HG02973 (cell line): Measurements from ENCODE around the gene MIPOL1.

Experiments
- ATAC-seq: cut with Tn5 transposase; IDR thresholded peaks from one replicate; pipeline ENCODE4 v1.9.1; 2021; ENCODE audit warnings: moderate library complexity; ENCODE audit not compliant: unreplicated experiment

Gene MIPOL1

DNA sequence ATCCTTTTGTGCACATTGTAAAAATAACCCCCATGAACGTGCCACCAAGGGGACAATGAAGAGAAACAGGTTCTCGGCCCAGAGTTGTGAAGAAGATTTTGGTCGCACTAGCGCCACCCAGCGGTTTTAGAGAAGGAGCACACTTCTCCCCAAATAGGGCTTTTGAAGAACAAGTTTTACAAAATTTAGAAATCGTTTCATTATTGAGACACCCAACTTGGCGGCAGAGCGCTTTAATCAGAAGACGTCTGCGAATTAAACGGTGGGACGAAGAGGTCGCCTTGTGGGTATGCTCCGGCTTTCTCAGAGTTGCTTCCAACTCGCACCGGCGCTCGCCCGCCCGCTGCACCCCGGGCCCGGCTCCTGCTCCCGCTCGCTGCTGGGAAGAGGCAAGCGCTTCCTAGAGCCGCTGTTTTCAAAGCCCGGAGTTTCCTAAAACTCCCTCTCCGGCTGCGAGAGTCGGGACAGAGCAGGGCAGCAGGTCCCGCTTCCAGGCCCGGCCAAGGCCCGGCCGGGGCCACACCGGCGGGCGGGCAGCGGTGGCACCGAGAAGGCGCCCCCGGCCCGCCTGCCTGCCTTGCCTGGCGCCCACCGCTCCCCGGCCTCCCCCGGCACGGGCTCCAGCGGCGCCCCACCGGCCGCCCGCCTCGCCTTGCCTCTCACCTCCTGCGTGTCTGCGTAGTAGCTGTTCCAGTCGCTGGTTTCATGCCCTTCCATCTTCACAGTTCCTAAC, 396.7 kb downstream of the MIPOL1 start:
- ATAC-seq, result no peak

DNA sequence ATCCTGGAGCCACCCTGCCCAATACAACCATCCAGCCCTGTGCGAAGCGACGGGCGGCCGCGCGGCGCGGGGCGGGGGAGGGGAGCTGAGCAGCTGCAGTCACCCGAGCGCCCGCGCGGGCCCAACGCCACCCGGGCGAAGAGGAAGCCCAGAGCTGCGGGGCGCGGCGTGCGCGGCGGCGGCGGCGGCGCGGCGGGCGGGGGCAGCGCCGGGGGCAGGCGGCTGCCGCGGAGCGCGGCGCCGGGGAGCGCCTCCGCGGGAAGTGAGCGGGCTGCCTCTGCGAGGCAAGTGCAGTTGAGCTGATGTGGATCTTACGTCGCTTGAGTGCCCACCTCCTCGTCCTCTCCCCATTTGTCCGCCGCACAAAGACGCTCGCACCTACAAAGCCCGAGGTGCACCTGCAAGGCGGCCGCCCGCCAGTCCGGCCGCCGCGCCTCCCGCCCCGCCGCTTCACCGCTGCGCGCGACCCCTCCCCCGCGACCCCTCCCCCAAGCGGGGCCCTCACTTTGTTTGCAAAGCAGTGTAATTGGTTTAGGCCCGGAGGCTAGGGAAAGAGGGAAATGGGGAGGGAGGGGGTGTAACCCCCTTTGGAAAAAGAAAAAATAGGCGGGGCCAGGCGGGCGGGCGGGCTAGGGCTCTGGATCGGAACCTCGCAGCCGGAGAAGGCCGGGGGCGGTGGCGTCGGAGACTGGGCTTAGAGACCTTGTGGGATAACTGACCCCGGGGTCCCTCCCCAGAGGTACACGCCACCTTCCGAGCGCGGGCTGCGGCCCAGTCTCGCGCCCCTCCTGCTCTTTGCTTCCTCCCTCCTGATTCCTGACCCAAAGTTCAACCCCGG, 397.5 kb downstream of the MIPOL1 start, which contains the start of the genes FOXA1 and TTC6:
TSS of gene FOXA1 (minus strand) at position 279 of the 838 bp plus-strand sequence. CDS start at position 2, 277 bp downstream.
TSS of gene TTC6 (plus strand) at position 659 of the 838 bp plus-strand sequence. CDS start 26,436 bp downstream, outside the sequence.
- no peak for ATAC-seq

DNA sequence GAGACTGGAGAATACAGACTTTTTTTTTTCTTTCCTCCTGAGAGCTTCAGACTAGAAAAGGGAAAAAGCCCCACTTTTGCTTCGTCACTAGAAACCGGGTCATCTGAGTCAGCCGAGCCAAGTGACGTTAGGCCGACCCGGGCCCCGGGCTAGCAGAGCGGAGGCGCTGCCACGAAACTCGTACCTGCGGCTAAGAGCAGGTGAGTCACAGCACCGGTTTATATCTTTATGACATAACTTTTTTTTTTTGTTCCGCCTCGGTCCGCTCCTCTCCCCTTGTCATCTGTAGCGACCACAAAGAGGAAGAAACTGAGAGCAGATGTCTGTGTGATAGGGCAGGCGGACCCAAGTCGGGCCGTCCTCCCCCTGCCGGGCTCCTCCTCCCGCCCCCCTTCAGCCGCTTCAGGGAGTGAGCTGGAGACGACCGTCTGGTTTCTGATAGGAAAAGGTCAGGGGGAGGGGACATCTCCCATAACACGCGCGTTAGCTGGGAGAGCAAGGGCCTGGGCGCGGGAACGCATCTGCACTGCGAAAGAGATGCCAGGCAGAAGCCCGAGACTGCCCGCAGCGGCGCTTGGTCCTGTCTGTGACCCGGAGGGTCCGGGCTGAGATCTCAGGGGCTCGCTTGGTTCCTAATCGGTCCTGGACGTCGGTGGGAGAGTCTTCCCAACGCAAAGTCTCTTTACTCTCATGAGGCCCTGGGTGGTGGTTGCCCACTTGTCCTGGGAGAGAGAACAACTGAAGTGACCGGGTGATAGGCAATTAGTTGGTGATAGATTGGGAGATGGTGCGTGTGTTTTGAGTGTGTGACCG, 398.3 kb downstream of the MIPOL1 start:
- peak; percentile 80 for ATAC-seq

DNA sequence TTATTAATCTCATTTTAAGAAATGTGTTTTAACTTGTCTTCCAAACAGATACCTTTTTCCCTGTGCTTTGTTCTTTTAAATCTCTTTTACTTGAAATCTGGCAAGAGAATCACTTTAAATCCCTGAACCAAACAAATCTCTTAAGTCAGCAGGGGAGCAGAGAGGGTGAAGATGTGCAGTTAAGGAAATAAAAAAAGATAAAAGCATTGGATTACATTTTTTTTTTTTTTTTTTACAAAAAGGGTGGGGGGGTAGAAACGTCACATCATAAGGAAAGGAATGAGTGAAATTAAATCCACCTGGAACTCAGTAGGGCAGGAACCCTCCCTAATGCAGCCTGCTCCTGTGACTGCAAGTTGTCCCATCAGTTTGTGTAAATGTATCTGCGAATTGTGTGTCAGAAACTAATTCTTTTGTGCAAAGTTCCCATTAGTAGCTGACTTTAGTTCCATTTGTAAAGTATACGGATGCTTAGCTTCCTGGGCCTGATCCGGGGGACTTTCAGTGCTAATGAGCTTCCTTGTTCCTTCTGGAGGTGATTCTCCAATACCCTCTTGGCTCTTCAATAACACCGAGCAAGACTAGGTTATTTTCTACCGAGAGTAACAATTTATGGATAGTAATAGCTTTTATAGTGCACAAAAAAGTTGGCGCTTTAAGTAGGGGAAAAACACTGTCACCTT, 399.2 kb downstream of the MIPOL1 start:
- ATAC-seq, result no peak

DNA sequence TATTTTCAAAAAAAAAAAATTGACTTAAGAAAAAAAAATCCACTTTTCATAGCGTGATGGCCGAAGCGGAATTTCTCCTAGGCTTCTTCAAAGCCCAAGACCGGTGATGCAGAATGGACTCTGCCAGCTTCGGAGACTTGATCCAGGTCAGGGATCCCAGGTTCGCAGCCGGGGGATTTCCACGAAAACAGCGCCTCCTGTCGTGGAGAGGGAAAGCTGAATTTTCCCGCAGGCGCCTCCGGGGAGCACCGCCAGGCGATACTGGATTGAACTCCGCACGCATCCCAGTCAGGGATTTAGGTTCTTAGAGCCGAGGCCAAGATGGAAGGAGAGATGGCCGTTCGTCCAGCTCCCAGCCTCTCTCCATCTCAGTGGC, 399.8 kb downstream of the MIPOL1 start:
- no peak for ATAC-seq

DNA sequence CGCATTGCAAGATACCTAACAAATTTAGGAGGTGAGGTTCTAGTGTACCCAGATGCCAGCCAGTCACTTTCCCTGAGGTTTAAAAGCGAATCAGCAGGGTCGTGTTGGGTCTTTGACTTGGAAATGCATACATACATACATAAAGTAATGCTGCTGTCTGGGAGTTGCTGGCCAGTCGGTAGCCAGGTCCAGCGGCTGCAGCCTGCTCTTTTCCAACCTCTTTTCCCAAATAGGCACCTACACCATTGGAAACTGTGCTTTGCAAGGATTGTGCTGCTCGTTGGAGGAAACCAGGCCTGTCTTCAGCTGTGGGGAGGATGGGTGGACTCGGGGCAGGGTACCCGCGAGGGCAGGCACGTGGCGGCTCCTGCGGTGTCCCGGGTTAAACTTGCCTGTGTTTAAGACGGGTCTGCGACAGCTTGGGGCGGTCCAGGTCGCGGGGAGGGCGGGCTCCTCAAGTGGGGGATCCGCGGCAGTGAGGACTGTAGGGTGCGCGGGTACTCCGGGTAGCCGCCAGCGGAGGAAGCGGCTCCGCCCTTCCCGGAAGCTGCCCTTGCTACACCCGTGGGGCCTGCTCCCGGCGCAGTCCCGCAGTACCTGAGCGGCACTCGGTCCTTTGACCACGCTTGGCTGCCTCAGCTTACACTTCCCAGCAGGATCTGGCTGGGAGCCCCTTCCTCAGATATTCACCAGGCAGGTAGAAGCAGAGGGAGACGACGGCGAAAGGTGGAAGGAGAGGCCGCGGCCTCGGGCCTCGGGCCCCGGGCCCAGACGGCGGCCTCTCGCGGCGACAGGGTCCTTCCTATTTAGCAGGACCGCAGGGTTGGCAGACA, 400.4 kb downstream of the MIPOL1 start:
- no peak for ATAC-seq

DNA sequence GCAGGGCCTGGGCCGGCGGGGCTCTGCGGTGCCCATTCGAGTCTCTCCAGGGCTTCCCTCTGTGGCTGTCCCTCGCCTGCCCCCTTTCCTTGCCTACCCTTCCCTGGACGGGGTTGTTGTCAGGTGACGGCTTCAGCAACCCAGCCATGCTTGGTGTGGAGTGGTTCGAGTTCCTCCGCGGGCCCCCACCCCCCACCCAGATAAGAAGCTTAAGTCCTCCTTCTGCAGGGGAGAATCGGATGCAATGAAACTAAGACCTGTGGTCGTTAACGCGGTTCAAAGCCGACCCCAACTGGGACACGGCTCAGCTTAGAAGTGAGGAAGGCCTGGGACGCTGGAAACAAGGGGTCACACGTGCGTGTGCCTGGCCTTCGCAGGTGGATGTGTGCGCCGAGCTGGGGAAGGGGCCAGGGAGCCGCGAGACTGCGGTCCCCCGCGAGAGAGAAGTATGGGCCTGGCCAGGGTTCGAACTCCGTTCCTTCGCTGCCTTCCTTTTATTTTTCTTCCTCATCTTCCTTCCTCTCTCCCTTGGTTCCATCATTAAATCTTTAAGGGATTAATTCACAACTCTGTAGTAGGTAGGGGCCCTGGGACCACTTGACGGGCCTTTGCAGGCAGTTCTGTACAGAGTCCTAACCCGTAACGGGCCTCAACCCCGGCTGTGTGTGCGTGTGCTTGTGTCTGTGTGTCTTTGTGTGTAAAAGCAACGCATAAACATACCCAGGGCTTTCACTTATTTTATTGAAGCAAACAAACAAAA, 401.2 kb downstream of the MIPOL1 start:
- no peak for ATAC-seq

DNA sequence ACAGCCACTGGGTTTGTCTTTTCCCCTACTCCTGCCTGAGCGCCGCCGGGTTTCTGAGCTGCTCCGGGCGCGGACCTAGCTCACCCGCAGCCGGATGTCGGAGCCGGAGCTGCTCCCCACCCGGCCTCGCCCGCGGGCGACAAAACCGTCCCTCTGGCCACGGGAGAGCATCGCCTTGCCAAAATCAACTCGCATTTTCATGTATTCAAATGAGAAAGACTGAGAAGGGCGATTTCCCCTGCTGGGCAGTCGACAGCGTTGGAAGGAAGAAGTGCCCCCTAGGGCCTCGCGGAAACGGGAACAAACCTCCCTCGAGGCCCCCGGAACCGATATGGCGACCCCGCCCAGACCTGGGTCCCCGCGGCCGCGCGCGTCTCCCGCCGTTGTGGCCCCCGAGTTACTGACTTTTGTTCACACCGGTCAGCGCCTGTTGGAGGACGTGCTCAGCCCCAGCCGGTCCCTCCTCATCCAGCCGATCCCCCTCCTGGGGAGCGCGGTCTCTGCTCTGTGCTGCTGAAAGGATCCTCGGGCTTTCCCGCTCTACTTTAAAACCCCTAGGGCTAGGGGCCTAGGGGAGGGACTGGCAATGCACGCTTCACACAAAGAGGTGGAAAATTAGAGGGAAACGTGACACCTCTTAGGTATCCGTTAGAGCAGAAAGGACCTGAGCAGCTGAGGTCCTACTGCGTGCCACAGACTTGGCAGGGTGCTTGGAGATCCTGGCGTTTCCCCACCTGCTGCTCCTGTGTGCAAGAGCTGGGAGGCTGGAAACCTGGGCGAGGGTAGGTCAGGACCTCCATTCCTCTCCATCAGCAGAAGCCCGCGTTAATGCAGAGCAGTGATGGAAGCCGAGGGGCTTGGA, 402.0 kb downstream of the MIPOL1 start:
- no peak for ATAC-seq

DNA sequence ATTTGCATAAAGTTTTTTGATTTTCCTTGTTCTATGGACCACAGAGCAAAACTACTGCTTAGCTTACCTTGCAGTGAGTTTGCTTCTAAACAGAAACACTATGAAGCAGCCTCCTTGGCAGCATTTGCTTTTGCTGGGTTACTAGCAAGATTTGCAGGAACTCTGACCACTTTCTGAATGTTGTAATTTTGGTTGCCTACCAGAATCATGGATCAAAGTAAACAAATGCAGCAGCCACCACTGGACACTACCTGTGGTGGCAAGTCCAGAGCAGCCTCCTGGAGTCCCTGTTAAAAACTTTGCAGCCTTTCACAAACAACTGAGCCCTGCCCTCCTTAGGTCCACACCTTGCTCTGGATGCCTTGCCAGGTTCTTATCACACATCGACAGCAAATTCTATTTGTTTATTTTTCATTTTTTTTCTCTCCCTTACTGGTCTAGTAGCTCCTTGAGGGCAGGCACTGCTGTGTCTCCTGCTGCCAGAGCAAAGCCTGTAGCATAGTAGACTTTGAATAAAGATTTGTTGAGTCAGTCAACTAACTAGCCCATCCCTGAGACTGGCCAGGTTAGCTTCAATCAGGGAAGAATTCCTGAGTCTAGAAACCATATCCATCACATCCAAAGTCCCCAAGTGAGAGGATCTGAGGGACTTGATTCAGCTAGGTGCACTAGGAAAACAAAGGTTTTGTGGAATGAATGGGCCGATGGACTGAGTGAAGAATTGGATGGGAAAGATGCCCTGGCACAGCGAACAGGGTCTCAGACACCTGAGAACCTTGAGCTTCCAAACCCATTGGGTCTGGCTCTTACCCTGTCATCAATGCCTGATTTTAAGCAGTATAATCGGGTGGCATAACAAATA, 403.4 kb downstream of the MIPOL1 start:
- no peak for ATAC-seq

DNA sequence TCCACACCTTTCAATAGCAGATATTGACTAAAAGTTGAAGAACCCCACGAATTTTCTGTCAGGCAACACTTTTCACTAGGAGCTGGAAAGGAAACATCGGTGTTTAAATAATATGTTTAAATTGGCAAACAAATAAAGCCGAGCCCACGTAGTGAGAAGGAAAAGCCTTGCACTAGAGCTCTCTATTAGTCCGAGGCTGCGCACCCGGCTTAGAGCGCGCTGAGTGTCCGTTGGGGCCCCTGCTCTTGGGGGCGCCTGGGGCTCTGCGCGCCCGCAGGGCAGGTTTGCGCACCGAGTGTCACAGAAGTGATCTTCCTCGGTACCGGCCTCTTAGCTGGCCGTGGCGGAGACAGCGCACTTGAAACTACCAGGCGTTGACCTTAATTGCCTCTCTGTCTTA, 404.1 kb downstream of the MIPOL1 start:
- ATAC-seq, result no peak
